SU-DHL-6 (cell line): Measurements from ENCODE around the gene CCDC93.

Source experiments
- CTCF ChIP-seq: fragments of 200-600 bp; sonication (generic); IDR thresholded peaks from one replicate; pipeline ENCODE4 v1.5.1; 2017; ENCODE audit warnings: antibody characterized with exemption, mild to moderate bottlenecking, low read length, moderate library complexity; ENCODE audit not compliant: insufficient read depth, poor library complexity, severe bottlenecking
- EZH2phosphoT487 ChIP-seq: fragments of 200-600 bp; sonication (generic), shearing (Covaris generic); conservative IDR thresholded peaks from 2 replicates; pipeline ENCODE4 v1.6.1; 2018; ENCODE audit warnings: mild to moderate bottlenecking, antibody characterized with exemption, low read length, moderate library complexity, mixed read lengths

DNA sequence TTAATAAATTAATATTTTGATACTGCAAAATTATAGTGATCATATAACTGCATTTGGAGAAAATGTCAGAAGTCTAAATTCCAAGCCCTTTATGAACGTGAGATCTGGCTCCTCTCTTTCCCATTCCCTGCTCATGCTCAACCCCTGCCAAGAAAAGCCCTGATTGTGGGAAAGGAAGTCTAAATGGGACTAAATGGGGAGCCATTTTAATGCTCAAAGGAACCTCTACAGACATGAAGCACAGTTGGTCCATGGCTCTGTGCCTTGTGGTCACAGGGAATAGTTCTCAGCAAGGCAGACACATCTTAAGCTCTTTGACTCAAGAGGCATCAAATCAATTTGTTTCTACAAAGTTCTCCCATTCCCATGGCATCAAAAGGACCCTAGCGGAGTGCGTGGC, 45.1 kb upstream of the CCDC93 start:
- TF ChIP-seq CTCF (no peak), EZH2phosphoT487 (no peak)
